ENCODE data around the gene NAA10. TPM values are rescaled to one million over a fixed set of nuclear protein-coding genes. Genes with fewer than 3 reads are reported as not detected.

Gene NAA10
- polyA plus RNA-seq, 10 donors: 58.4 to 69.5 (median 61.9) TPM

GRCh38 chrX:153885968-153886903 lies 48.6 kb downstream of the NAA10 start, which contains the start of gene L1CAM:
Gene L1CAM (minus strand): TSS chrX:153886173. CDS start chrX:153875836, 10,337 bp downstream.
- DNase-seq: no peak

DNA sequence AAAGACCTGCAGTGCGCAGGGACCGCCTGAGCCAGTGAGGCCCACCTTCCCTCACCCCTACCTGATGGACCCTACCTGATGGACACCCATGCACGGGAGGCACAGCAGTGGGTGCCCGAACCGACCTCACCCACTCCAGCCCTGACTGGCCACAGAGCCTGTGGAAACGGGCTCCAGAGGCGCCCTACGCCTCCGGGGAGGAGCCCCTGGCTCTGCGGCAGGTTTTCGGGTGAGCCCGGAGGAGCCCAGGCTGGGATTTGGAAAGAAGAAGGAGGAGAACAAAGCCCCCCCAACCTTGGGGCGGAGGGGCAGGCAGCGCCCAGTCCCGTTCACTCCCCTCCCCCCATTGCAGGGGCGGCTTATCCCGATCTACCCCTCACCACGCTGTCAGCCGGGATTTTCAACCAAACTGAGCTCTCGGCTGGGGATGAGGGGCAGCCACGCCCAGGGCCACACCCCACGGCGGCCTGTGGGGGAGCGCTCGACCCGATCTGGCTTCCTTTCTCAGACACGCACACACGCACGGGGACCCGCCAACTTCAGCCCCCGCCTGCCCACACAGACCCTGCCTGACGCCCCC lies 49.5 kb downstream of the NAA10 start:
- no peak for DNase-seq

DNA sequence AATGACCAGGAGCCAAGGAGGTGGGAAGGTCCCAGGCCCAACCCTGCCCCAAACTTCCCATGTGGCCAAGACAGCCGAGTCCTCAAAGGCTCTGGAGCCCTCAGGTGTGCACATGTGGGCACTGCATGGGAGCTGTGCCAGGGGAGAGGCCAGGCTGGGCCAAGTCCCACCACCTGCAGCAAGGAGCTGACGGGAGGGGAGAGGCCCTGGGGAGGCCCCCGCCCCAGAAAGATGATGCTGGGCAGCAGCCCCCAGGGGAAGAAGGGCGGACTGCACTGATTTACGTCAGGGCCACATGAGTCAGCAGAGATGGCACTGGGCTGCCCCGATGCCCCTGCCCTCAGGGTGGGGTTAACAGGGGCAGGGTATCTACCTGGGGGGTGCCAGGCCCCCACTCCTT lies 50.2 kb downstream of the NAA10 start:
- DNase-seq: no peak

DNA sequence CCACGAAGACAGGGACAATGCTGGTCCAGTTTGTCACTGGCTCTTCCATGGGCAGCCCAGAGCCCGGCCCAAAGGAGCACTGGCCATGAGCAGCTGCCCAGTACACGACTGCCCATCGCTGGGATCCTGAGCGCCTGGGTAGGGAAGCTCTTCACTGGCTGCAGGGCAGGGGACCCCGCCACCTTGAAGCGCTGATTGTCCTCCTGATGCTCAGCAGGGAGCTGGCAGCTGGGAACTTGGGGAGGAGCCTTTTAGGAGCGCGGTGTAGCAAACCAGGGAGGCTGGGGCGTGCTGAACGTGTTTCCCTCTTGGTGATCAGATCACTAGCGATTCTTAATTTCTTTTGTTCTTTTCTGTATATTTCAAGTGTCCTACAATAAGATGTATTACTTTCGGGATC lies 50.7 kb downstream of the NAA10 start:
- DNase-seq: no peak

GRCh38 chrX:153883163-153883843 lies 51.5 kb downstream of the NAA10 start:
- no peak for DNase-seq

GRCh38 chrX:153882557-153882956 lies 52.3 kb downstream of the NAA10 start:
- DNase-seq: no peak

- DNase-seq: no peak
These were observed 52.7 kb downstream of the NAA10 start for GRCh38 chrX:153882086-153882498.

DNA sequence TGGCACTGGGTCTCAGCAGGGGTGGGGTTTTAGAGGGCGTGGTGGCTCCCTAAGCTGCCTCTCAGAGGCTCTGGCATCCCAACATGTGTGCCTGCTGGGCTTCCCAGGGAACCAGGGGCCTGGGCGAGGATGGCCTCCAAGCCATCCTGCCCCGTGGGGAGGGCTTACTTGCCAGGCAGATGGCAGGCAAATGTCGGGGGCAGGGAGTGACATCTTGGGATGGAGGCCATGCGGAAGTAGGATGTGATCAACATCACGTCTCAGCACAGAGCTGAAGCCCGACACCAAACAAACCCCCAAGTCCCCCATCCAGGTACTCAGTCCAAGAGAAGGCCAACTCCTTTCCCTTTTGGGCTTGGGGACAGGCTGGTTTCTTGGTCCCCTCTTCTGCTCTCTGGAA lies 53.6 kb downstream of the NAA10 start:
- no peak for DNase-seq

GRCh38 chrX:153880440-153880815 lies 54.4 kb downstream of the NAA10 start:
- DNase-seq: no peak

- DNase-seq: no peak
These were observed 54.9 kb downstream of the NAA10 start for GRCh38 chrX:153879741-153880439.

Other genes starting within 250 kb of the NAA10 start
- 10 to 100 TPM; 22.4 to 41.9 (median 35.3) TPM for gene SLC6A8, start 247.1 kb downstream of the NAA10 start, polyA plus RNA-seq (ENCODE audit: insufficient read length in 10 of 10)
- 10 to 100 TPM; 69.1 to 91.2 (median 73.2) TPM for gene BCAP31, start 210.7 kb downstream of the NAA10 start, polyA plus RNA-seq (ENCODE audit: insufficient read length in 10 of 10)
- gene ABCD1, start 210.2 kb downstream of the NAA10 start, polyA plus RNA-seq (ENCODE audit: insufficient read length in 10 of 10): 1 to 10 TPM; 7.0 to 9.9 (median 8.6) TPM
- 1 to 10 TPM in 9 of 10 donors, under 1 TPM in 1; 0.97 to 7.8 (median 3.8) TPM for gene PLXNB3, start 170.8 kb downstream of the NAA10 start, polyA plus RNA-seq (ENCODE audit: insufficient read length in 10 of 10)
- gene SRPK3, start 154.0 kb downstream of the NAA10 start, polyA plus RNA-seq (ENCODE audit: insufficient read length in 10 of 10): 100 to 1,000 TPM; 116 to 277 (median 198) TPM
- 10 to 100 TPM; 40.6 to 55.9 (median 44.3) TPM for gene IDH3G, start 140.7 kb downstream of the NAA10 start, polyA plus RNA-seq (ENCODE audit: insufficient read length in 10 of 10)
- 100 to 1,000 TPM; 101 to 153 (median 115) TPM for gene SSR4, start 140.4 kb downstream of the NAA10 start, polyA plus RNA-seq (ENCODE audit: insufficient read length in 10 of 10)
- 1 to 10 TPM; 2.6 to 5.5 (median 3.5) TPM for gene PDZD4, start 104.5 kb downstream of the NAA10 start, polyA plus RNA-seq (ENCODE audit: insufficient read length in 10 of 10)
- 1 to 10 TPM; 1.8 to 7.4 (median 3.0) TPM for gene L1CAM, start 48.9 kb downstream of the NAA10 start, polyA plus RNA-seq (ENCODE audit: insufficient read length in 10 of 10)
- 1 to 10 TPM in 3 of 10 donors, under 1 TPM in 7; 0.48 to 1.2 (median 0.76) TPM for gene AVPR2, start 30.4 kb downstream of the NAA10 start, polyA plus RNA-seq (ENCODE audit: insufficient read length in 10 of 10)
- gene ARHGAP4, start 8.8 kb downstream of the NAA10 start, polyA plus RNA-seq (ENCODE audit: insufficient read length in 10 of 10): 10 to 100 TPM; 14.7 to 28.5 (median 19.5) TPM
- gene RENBP, start 9.6 kb upstream of the NAA10 start, polyA plus RNA-seq (ENCODE audit: insufficient read length in 10 of 10): 1 to 10 TPM; 1.9 to 6.5 (median 3.0) TPM
- 10 to 100 TPM; 24.8 to 41.3 (median 32.2) TPM for gene HCFC1, start 36.8 kb upstream of the NAA10 start, polyA plus RNA-seq (ENCODE audit: insufficient read length in 10 of 10)
- gene TMEM187, start 37.7 kb upstream of the NAA10 start, polyA plus RNA-seq (ENCODE audit: insufficient read length in 10 of 10): 1 to 10 TPM; 2.6 to 7.9 (median 5.4) TPM
- gene IRAK1, start 84.9 kb upstream of the NAA10 start, polyA plus RNA-seq (ENCODE audit: insufficient read length in 10 of 10): 10 to 100 TPM; 32.5 to 61.0 (median 46.7) TPM
- gene MECP2, start 162.7 kb upstream of the NAA10 start, polyA plus RNA-seq (ENCODE audit: insufficient read length in 10 of 10): 10 to 100 TPM; 16.0 to 26.0 (median 19.9) TPM
- not detected for gene OPN1LW, start 209.2 kb upstream of the NAA10 start, polyA plus RNA-seq (ENCODE audit: insufficient read length in 10 of 10)
- gene OPN1MW, start 247.6 kb upstream of the NAA10 start, polyA plus RNA-seq (ENCODE audit: insufficient read length in 10 of 10): not detected

Data from muscle of back (tissue), 11 donors.